NCI-H1417 (cell line): ENCODE data around the gene AFAP1.

ENCODE experiments used
- DNase-seq, 3 experiments: peaks; one replicate each; lab custom pipeline; 2025; lab: John Stamatoyannopoulos, UW

AFAP1 gene

GRCh38 chr4:7820031-7820818 is 119.4 kb downstream of the AFAP1 start:
- DNase-seq: no peak

- DNase-seq: no peak
Measured at GRCh38 chr4:7819446-7819845, 120.2 kb downstream of the AFAP1 start.

GRCh38 chr4:7818399-7818911 is 121.2 kb downstream of the AFAP1 start:
- DNase-seq: peak in 1 of 3 experiments; percentile 26

GRCh38 chr4:7817877-7818398 is 121.7 kb downstream of the AFAP1 start:
- no peak for DNase-seq

GRCh38 chr4:7816771-7817170 is 122.9 kb downstream of the AFAP1 start:
- peak in 1 of 3 experiments; percentile 26 for DNase-seq

GRCh38 chr4:7815981-7816380 is 123.7 kb downstream of the AFAP1 start:
- no peak for DNase-seq

- DNase-seq: no peak
Measured at GRCh38 chr4:7815562-7815961, 124.1 kb downstream of the AFAP1 start.

GRCh38 chr4:7814451-7814850 is 125.2 kb downstream of the AFAP1 start:
- DNase-seq: no peak

GRCh38 chr4:7813674-7814073 is 126.0 kb downstream of the AFAP1 start:
- DNase-seq: no peak

- DNase-seq: no peak
Measured at GRCh38 chr4:7812921-7813320, 126.7 kb downstream of the AFAP1 start.

GRCh38 chr4:7812231-7812857 is 127.3 kb downstream of the AFAP1 start:
- DNase-seq: no peak

- DNase-seq: no peak
Measured at GRCh38 chr4:7811536-7812191, 128.0 kb downstream of the AFAP1 start.

GRCh38 chr4:7810783-7811535 is 128.7 kb downstream of the AFAP1 start:
- no peak for DNase-seq

GRCh38 chr4:7808752-7809151 is 130.9 kb downstream of the AFAP1 start:
- no peak for DNase-seq

GRCh38 chr4:7808181-7808580 is 131.5 kb downstream of the AFAP1 start:
- no peak for DNase-seq

GRCh38 chr4:7807351-7807921 is 132.2 kb downstream of the AFAP1 start:
- DNase-seq: no peak

- DNase-seq: no peak
Measured at GRCh38 chr4:7806338-7807090, 133.1 kb downstream of the AFAP1 start.

GRCh38 chr4:7805533-7806337 is 133.9 kb downstream of the AFAP1 start:
- peak in 1 of 3 experiments; percentile 11 for DNase-seq

- no peak for DNase-seq
Measured at GRCh38 chr4:7804756-7805385, 134.8 kb downstream of the AFAP1 start.
